Large intestine (tissue), 3 donors: ENCODE measurements around the gene GUCY2F. TPM values are rescaled to one million over a fixed set of nuclear protein-coding genes. Genes with fewer than 3 reads are reported as not detected.

Experiments used
- DNase-seq, 2 donors: peaks; one replicate each; pipeline versions ENCODE4 v3.0.0 to v3.0.0-alpha.2; 2013
- H3K27ac ChIP-seq: one replicate; pipeline ENCODE4 v1.5.1; 2013; ENCODE audit warnings: low read length
- H3K27me3 ChIP-seq: 2 replicates; pipeline ENCODE4 v1.6.1; 2013; ENCODE audit warnings: low read length; ENCODE audit not compliant: control insufficient read depth, insufficient read depth
- H3K36me3 ChIP-seq: 2 replicates; pipeline ENCODE4 v1.6.1; 2013; ENCODE audit warnings: low read length; ENCODE audit not compliant: control insufficient read depth, insufficient read depth
- H3K4me1 ChIP-seq: one replicate; pipeline ENCODE4 v1.6.1; 2013; ENCODE audit warnings: low read length; ENCODE audit not compliant: control insufficient read depth, insufficient read depth
- H3K4me3 ChIP-seq: one replicate; pipeline ENCODE4 v1.5.1; 2013; ENCODE audit warnings: low read length
- H3K9me3 ChIP-seq: one replicate; pipeline ENCODE4 v1.6.1; 2013; ENCODE audit warnings: mild to moderate bottlenecking, low read depth, low read length, moderate library complexity; ENCODE audit not compliant: control insufficient read depth
- WGBS: methylation state at CpG from one replicate; pipeline ENCODE4 v1.1.5; 2013; ENCODE audit warnings: low lambda C conversion rate; ENCODE audit not compliant: insufficient coverage; 5-methylcytosine and 5-hydroxymethylcytosine counted together
- polyA plus RNA-seq: library from polyadenylated mRNA; unstranded; fragments of 120-200 nt; gene quantifications from one replicate; pipeline ENCODE4 v1.2.1, GENCODE V29; 2013

Gene GUCY2F
- polyA plus RNA-seq, 1 donor: not detected

DNA sequence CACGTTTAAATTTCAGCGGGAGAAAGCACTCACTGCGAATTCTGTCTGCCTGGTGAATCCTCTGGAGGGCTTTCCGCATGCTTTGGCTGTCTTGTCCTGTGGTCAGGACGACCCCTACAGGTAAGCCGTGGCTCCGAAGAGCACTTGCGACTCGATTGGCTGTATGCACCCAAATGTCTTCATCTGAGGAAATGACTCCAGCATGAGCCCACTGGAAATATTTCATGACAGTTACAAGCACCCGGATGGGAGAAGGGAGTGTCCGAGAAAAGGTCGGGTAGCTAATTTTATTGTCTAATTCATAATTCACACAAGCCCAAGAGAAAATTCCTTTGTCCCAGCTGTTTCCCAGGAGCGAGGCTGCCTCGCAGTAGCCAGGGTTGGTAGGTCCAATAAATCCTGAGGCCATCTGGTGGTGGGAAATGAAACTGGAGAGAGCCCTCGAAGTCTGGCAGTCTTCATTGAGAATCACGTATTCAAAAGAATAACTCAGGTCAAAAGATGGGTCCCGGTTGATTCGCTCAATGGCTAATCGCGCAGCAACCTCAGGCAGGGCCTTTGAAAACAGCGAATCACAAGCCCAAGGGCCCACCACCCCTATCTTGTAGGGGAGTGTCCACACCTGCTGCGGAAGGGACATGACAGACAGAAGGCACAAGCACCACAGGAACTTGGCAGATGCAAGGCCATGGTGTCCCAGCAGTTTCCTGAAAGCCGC, 6.6 kb downstream of the GUCY2F start:
- H3K36me3 ChIP-seq: no peaks in the 10 kb centered on the region
- peaks cover 6% of the 10 kb centered on the region for H3K27me3 ChIP-seq
- WGBS: no CpG with 5 or more reads among the region's 23 CpGs

GRCh38 chrX:109472939-109473735, 8.7 kb downstream of the GUCY2F start:
- H3K4me3 ChIP-seq: no peak overlapping the region
- H3K4me1 ChIP-seq: no peaks in the 10 kb centered on the region
- DNase-seq: no peak
- no peak overlapping the region for H3K27ac ChIP-seq
- no CpG with 5 or more reads among the region's 7 CpGs for WGBS
- no peaks in the 10 kb centered on the region for H3K36me3 ChIP-seq
- peaks cover 6% of the 10 kb centered on the region for H3K27me3 ChIP-seq
- no peaks in the 10 kb centered on the region for H3K9me3 ChIP-seq

More for the DNA sequence above, 6.6 kb downstream of the GUCY2F start:
- Histone ChIP-seq H3K27ac (no peak overlapping the region), H3K4me3 (no peak overlapping the region), H3K9me3 (no peaks in the 10 kb centered on the region), H3K4me1 (no peaks in the 10 kb centered on the region)
- DNase-seq: peak; percentile 15 to 27

GRCh38 chrX:109464231-109464630, 17.7 kb downstream of the GUCY2F start:
- no peak overlapping the region for H3K27ac ChIP-seq
- H3K36me3 ChIP-seq: no peaks in the 10 kb centered on the region
- H3K27me3 ChIP-seq: no peaks in the 10 kb centered on the region
- no peaks in the 10 kb centered on the region for H3K9me3 ChIP-seq
- no peak overlapping the region for H3K4me3 ChIP-seq
- no peaks in the 10 kb centered on the region for H3K4me1 ChIP-seq
- no peak for DNase-seq

DNA sequence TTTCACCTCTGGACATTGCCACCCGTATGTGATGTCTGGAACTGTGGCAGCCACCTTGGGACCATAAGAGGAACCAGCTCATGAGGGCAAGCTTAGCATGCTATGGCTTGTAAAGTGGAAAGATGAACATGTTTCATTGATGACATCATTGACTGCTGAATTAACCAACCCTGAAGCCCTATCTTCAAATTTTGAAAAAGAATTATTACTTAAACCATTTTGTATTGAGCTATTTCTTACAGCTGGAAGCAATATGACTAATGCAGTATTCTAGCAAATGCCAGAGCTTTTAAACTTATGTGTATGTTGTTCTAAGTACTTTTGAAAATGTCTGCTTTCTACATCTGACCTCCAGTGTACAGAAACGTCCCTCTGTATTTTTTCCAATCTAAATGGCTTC, 18.1 kb downstream of the GUCY2F start:
- no peak for DNase-seq
- WGBS: 83% methylated on average over 1 of the region's 2 CpGs
- Histone ChIP-seq H3K9me3 (no peaks in the 10 kb centered on the region), H3K36me3 (no peaks in the 10 kb centered on the region), H3K4me3 (no peak overlapping the region), H3K4me1 (no peaks in the 10 kb centered on the region), H3K27ac (no peak overlapping the region), H3K27me3 (no peaks in the 10 kb centered on the region)

DNA sequence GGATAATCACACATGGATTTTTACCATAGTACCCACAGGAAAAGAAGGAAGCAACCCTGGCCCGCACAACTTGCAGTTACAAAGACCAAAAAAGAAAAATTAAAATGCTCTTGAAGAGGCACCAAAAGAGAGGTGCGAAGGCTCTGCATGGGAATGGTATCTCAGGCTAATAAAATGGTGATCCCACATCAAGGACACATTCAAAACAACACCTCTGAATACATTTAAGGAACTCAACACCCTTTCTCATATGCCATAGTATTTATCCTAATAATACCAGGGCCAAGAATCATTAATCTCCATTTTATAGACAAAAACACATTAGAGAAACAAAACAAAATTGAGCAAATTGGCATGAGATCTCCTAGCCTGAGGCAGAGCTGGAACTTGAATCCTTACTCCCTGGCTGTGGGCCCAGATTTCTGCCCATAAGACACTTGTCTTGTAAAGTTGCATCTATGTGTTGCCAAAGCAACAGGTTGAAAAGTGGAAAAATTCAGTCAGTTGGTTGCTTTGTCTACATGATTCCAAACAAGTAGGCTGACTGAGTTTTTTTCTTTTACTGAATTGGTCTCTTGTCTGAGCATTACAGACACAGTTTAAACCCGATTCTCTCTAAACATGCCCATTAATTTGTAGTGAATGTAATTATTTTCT, 33.5 kb downstream of the GUCY2F start:
- no CpG with 5 or more reads among the region's 3 CpGs for WGBS
- DNase-seq: no peak
- no peaks in the 10 kb centered on the region for H3K27me3 ChIP-seq
- H3K9me3 ChIP-seq: no peaks in the 10 kb centered on the region
- no peak overlapping the region for H3K27ac ChIP-seq
- no peaks in the 10 kb centered on the region for H3K4me1 ChIP-seq
- H3K36me3 ChIP-seq: no peaks in the 10 kb centered on the region
- H3K4me3 ChIP-seq: no peak overlapping the region

DNA sequence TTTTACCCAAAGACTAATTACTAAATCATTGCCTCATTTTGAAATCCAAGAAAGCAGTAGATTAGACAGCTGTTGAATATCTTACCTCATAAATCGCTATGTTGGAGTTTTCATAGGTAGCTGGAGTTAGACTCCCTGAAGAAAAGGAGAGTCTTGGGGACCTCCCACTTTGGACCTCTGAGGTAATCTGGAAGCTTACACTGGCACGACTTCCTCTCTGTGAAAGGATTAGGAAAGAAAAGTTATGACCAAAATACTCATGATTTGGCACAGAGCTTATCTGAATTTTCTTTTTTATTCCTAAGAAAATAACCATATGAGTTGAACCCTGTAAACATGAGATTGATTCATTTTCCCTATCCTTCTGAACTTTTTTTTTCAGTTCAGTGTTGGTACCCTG, 40.6 kb downstream of the GUCY2F start:
- Histone ChIP-seq H3K4me3 (no peak overlapping the region), H3K9me3 (no peaks in the 10 kb centered on the region), H3K4me1 (no peaks in the 10 kb centered on the region), H3K36me3 (no peaks in the 10 kb centered on the region), H3K27me3 (no peaks in the 10 kb centered on the region), H3K27ac (no peak overlapping the region)
- DNase-seq: no peak
- WGBS: no CpG with 5 or more reads among the region's 2 CpGs

DNA sequence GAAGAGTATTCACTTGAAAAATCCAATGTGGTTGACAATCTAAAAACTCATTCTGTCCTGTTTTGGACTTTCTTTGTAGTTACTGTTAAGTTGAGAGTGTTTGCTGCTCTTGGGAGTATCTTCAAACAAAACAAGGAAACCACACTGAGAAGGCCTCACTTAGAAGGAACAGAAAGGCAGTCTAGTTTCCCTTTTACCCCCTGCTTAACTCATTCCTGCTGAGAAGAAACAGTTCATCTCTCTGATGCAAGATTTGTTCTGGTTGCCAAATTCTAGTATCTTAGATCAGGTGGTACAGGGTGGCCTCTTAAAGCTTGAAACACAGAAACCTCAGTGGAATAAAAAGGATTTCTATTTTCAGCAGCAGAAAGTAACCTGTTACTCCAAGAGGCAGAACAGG, 41.4 kb downstream of the GUCY2F start:
- no peaks in the 10 kb centered on the region for H3K4me1 ChIP-seq
- H3K36me3 ChIP-seq: no peaks in the 10 kb centered on the region
- no peak overlapping the region for H3K27ac ChIP-seq
- no peak for DNase-seq
- no peaks in the 10 kb centered on the region for H3K9me3 ChIP-seq
- H3K27me3 ChIP-seq: no peaks in the 10 kb centered on the region
- H3K4me3 ChIP-seq: no peak overlapping the region

- whole genome bisulfite sequencing: no CpG with 5 or more reads among the region's 2 CpGs
- Histone ChIP-seq H3K4me3 (no peak overlapping the region), H3K36me3 (no peaks in the 10 kb centered on the region), H3K27me3 (no peaks in the 10 kb centered on the region), H3K4me1 (no peaks in the 10 kb centered on the region), H3K9me3 (no peaks in the 10 kb centered on the region), H3K27ac (no peak overlapping the region)
- no peak for DNase-seq
Observed at GRCh38 chrX:109409181-109409580, 72.7 kb downstream of the GUCY2F start.

GRCh38 chrX:109403922-109404321, 78.0 kb downstream of the GUCY2F start:
- H3K4me1 ChIP-seq: no peaks in the 10 kb centered on the region
- H3K27me3 ChIP-seq: no peaks in the 10 kb centered on the region
- no peaks in the 10 kb centered on the region for H3K9me3 ChIP-seq
- no CpG with 5 or more reads among the region's 4 CpGs for WGBS
- no peaks in the 10 kb centered on the region for H3K36me3 ChIP-seq
- no peak for DNase-seq
- H3K4me3 ChIP-seq: no peak overlapping the region
- H3K27ac ChIP-seq: no peak overlapping the region

GRCh38 chrX:109399831-109400230, 82.1 kb downstream of the GUCY2F start:
- Histone ChIP-seq H3K27me3 (no peaks in the 10 kb centered on the region), H3K27ac (no peak overlapping the region), H3K36me3 (no peaks in the 10 kb centered on the region), H3K9me3 (no peaks in the 10 kb centered on the region), H3K4me3 (no peak overlapping the region), H3K4me1 (no peaks in the 10 kb centered on the region)
- WGBS: no CpG with 5 or more reads among the region's 3 CpGs
- no peak for DNase-seq
